ENCODE data around the gene RASGRP1.

Gene RASGRP1

GRCh38 chr15:38482572-38482971 lies 82.0 kb downstream of the RASGRP1 start:
- no peaks in the 10 kb centered on the region for H3K4me1 ChIP-seq (ENCODE audit: control insufficient read depth in 1 of 2, insufficient read depth in 1 of 2, low read depth in 1 of 2, low read length in 1 of 2)
- no peak overlapping the region for H3K4me3 ChIP-seq (ENCODE audit: low read depth in 1 of 2, low read length in 1 of 2)
- H3K27me3 ChIP-seq: no peaks in the 10 kb centered on the region
- TF ChIP-seq, protein P1, sequence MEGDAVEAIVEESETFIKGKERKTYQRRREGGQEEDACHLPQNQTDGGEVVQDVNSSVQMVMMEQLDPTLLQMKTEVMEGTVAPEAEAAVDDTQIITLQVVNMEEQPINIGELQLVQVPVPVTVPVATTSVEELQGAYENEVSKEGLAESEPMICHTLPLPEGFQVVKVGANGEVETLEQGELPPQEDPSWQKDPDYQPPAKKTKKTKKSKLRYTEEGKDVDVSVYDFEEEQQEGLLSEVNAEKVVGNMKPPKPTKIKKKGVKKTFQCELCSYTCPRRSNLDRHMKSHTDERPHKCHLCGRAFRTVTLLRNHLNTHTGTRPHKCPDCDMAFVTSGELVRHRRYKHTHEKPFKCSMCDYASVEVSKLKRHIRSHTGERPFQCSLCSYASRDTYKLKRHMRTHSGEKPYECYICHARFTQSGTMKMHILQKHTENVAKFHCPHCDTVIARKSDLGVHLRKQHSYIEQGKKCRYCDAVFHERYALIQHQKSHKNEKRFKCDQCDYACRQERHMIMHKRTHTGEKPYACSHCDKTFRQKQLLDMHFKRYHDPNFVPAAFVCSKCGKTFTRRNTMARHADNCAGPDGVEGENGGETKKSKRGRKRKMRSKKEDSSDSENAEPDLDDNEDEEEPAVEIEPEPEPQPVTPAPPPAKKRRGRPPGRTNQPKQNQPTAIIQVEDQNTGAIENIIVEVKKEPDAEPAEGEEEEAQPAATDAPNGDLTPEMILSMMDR (IDR thresholded peaks at IDR 0.05): no peak
- no peak overlapping the region for H3K27ac ChIP-seq
- H3K9me3 ChIP-seq: no peaks in the 10 kb centered on the region
- H3K36me3 ChIP-seq: peaks cover 11% of the 10 kb centered on the region

- no peak overlapping the region for H3K27ac ChIP-seq
- H3K4me3 ChIP-seq (ENCODE audit: low read depth in 1 of 2, low read length in 1 of 2): no peak overlapping the region
- no peaks in the 10 kb centered on the region for H3K9me3 ChIP-seq
- peaks cover 14% of the 10 kb centered on the region for H3K36me3 ChIP-seq
- no peaks in the 10 kb centered on the region for H3K27me3 ChIP-seq
- TF ChIP-seq, protein P1 (IDR thresholded peaks at IDR 0.05): no peak
- H3K4me1 ChIP-seq (ENCODE audit: control insufficient read depth in 1 of 2, insufficient read depth in 1 of 2, low read depth in 1 of 2, low read length in 1 of 2): no peaks in the 10 kb centered on the region
Observed at GRCh38 chr15:38481761-38482160, 82.9 kb downstream of the RASGRP1 start.

GRCh38 chr15:38481113-38481512 lies 83.5 kb downstream of the RASGRP1 start:
- Histone ChIP-seq H3K27me3 (no peaks in the 10 kb centered on the region), H3K4me1 (ENCODE audit: control insufficient read depth in 1 of 2, insufficient read depth in 1 of 2, low read depth in 1 of 2, low read length in 1 of 2) (no peaks in the 10 kb centered on the region), H3K36me3 (peaks cover 14% of the 10 kb centered on the region), H3K4me3 (ENCODE audit: low read depth in 1 of 2, low read length in 1 of 2) (no peak overlapping the region), H3K9me3 (no peaks in the 10 kb centered on the region), H3K27ac (no peak overlapping the region)
- TF ChIP-seq, protein P1 (IDR thresholded peaks at IDR 0.05): no peak

- no peak overlapping the region for H3K4me3 ChIP-seq (ENCODE audit: low read depth in 1 of 2, low read length in 1 of 2)
- no peaks in the 10 kb centered on the region for H3K4me1 ChIP-seq (ENCODE audit: control insufficient read depth in 1 of 2, insufficient read depth in 1 of 2, low read depth in 1 of 2, low read length in 1 of 2)
- H3K27ac ChIP-seq: no peak overlapping the region
Observed at GRCh38 chr15:38479756-38480155, 84.9 kb downstream of the RASGRP1 start.

GRCh38 chr15:38479266-38479665 lies 85.3 kb downstream of the RASGRP1 start:
- H3K27ac ChIP-seq: no peak overlapping the region
- no peaks in the 10 kb centered on the region for H3K9me3 ChIP-seq
- TF ChIP-seq, protein P1 (IDR thresholded peaks at IDR 0.05): no peak
- no peaks in the 10 kb centered on the region for H3K27me3 ChIP-seq
- peaks cover 25% of the 10 kb centered on the region for H3K36me3 ChIP-seq
- no peak overlapping the region for H3K4me3 ChIP-seq (ENCODE audit: low read depth in 1 of 2, low read length in 1 of 2)
- H3K4me1 ChIP-seq (ENCODE audit: control insufficient read depth in 1 of 2, insufficient read depth in 1 of 2, low read depth in 1 of 2, low read length in 1 of 2): no peaks in the 10 kb centered on the region

More at GRCh38 chr15:38479756-38480155, 84.9 kb downstream of the RASGRP1 start:
- H3K9me3 ChIP-seq: no peaks in the 10 kb centered on the region
- no peaks in the 10 kb centered on the region for H3K27me3 ChIP-seq
- TF ChIP-seq, protein P1 (IDR thresholded peaks at IDR 0.05): no peak
- peaks cover 24% of the 10 kb centered on the region for H3K36me3 ChIP-seq

DNA sequence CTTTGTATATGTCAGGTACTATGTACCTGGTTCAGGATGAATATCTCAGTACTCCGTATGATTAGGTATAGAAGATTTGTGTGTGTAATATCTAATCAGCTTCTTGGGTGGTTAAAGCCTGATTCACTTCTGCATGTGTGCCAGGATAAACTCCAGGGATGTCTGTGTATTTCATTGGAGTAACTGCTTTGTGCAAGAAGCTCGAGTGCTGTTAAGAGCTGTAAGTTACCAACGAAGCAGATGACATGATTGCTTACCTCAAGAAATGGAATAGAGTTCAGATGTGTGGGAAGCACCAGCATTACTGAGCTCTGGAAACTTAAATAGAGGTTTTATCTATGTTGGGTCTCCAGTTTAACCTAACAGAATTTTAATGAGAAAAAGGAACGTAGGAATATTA lies 87.0 kb downstream of the RASGRP1 start:
- TF ChIP-seq, protein P1 (IDR thresholded peaks at IDR 0.05): no peak
- H3K27me3 ChIP-seq: no peaks in the 10 kb centered on the region
- no peaks in the 10 kb centered on the region for H3K9me3 ChIP-seq
- H3K4me1 ChIP-seq (ENCODE audit: control insufficient read depth in 1 of 2, insufficient read depth in 1 of 2, low read depth in 1 of 2, low read length in 1 of 2): no peaks in the 10 kb centered on the region
- no peak overlapping the region for H3K4me3 ChIP-seq (ENCODE audit: low read depth in 1 of 2, low read length in 1 of 2)
- peaks cover 30% of the 10 kb centered on the region for H3K36me3 ChIP-seq
- H3K27ac ChIP-seq: no peak overlapping the region

Measured in neutrophil (primary cell).